Activated T-cell treated with anti-CD3 and anti-CD28 coated beads for 48 hours (primary cell): ENCODE measurements around the gene MOSPD3.

ENCODE experiments used
- DNase-seq: peaks from one replicate; pipeline ENCODE4 v3.0.0-alpha.2; 2020; ENCODE audit warnings: low read depth

The MOSPD3 gene

DNA sequence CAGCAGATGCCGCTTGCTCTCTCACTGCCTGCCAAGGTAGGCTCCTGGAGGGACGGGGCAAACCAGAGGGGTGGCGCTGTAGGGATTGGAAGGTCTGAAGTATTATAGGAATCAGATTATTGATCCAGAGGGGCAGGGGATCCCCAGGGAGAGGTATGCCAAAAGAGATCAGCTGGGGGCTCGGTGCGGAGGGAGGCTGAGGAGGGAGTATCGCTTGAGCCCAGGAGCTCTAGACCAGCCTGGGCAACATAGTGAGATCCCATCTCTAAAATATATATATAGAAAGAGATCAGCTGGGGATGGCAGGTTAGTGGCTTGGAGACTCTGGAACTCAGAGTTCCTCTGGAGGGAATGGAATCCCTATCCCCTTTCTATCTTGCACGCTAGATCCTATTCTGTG, 17.2 kb upstream of the MOSPD3 start:
- DNase-seq, result no peak

DNA sequence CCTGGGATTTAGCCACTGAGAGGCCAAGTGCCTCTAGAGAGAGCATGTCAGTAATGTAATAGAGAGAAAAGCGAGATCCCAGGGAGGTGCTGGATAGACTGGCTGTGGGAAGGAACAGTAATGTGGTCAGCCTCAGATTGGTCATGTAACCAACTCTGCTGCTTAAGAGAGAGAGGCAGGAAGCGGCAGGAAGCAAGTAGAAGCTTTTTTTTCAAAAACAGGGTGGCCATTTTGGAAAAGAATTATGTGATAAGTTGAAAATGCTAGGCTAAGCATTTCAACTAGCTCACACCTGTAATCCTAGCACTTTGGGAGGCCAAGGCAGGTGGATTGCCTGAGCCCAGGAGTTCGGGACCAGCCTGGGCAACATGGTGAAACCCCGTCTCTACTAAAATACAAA, 13.9 kb upstream of the MOSPD3 start:
- DNase-seq, result no peak

DNA sequence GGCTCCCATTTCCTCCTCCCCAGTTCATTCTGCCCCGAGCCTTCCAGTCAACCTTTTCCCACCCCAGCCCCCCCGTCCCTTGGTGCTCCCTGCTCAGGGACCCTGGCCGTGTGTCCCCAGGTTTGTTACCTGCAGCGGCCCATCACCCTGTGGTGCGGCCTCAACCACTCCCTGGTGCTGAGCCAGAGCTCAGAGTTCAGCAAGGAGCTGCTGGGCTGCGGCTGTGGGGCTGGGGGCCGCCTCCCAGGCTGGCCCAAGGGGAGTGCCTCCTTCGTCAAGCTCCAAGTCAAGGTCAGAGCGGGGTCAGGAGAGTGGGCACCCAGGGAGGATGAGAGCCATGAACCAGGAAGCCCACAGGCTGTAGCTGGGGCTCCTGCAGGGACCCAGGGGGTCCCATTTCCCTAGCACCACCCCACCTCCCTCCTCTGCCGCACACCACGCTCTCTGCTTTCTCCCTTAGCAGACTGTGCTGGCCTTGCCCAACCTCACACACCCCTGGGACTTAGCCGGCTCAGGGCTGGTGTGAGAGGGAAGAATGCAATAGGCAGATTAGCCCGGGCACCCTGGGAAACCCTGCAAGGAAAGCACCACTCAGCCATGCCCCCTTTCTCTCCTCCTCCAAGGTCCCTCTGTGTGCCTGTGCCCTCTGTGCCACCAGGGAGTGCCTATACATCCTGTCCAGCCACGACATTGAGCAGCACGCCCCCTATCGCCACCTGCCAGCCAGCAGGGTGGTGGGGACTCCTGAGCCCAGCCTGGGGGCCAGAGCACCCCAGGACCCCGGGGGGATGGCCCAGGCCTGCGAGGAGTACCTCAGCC, 12.2 kb upstream of the MOSPD3 start:
- DNase-seq, result no peak

DNA sequence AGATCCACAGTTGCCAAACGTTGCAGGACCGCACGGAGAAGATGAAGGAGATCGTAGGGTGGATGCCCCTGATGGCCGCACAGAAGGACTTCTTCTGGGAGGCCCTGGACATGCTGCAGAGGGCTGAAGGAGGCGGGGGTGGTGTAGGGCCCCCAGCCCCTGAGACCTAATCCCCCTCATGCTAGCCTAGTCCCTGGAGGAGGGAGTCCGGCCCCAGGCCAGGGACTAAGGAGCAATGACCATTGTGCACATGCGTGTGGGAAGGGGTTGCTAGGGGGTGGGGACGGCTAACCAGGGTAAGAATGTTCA, 11.7 kb upstream of the MOSPD3 start:
- no peak for DNase-seq

DNA sequence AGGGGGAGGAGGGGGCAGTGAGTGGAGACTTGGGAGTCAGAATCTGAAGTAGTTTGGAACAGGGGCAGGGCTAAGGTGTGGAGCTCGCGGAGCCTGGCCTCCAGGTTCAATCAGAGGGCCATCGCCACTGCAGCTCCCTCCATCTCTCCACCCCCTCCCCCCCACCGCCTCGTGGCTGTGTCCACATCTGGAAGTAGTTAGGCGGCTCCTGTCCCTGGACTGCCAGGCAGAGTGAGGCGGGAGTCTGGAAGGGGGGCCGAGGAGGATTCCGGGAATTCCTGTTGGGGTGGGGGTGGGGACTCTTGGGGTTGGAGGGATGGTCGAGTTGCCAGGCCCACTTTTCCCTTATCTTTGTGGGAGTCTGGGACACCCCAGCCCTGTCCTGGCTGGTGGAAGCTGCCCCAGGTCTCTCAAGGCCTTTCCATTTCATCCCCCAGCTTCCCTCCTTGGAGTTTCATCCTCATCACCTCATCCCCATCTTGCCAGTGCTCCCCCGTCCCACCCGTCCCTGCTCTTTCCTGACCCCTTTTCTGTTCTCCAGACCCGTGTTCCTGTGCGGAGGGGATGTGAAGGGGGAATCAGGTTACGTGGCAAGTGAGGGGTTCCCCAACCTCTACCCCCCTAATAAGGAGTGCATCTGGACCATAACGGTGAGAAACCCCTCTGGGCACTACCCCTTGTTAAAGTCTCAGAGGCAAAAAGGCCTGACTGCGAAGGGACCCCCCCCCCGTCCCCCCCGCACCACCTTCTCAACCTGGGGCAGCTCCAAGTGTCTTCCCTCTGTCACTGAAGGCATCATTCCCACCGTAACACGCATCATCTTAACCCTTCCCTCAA, 9.2 kb upstream of the MOSPD3 start:
- no peak for DNase-seq

DNA sequence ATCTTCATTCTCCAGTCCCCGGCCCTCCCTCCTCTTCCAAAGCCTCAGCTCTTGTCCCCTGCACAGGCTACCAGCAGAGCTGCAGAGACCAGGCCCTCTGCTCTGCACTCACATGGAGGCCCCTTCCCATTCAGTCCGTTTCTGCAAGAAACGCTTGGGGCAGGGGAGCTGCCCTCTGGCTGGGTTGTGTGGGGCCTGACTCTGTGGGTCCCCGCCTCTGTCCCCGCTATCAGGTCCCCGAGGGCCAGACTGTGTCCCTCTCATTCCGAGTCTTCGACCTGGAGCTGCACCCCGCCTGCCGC, 8.7 kb upstream of the MOSPD3 start:
- DNase-seq, result no peak

DNA sequence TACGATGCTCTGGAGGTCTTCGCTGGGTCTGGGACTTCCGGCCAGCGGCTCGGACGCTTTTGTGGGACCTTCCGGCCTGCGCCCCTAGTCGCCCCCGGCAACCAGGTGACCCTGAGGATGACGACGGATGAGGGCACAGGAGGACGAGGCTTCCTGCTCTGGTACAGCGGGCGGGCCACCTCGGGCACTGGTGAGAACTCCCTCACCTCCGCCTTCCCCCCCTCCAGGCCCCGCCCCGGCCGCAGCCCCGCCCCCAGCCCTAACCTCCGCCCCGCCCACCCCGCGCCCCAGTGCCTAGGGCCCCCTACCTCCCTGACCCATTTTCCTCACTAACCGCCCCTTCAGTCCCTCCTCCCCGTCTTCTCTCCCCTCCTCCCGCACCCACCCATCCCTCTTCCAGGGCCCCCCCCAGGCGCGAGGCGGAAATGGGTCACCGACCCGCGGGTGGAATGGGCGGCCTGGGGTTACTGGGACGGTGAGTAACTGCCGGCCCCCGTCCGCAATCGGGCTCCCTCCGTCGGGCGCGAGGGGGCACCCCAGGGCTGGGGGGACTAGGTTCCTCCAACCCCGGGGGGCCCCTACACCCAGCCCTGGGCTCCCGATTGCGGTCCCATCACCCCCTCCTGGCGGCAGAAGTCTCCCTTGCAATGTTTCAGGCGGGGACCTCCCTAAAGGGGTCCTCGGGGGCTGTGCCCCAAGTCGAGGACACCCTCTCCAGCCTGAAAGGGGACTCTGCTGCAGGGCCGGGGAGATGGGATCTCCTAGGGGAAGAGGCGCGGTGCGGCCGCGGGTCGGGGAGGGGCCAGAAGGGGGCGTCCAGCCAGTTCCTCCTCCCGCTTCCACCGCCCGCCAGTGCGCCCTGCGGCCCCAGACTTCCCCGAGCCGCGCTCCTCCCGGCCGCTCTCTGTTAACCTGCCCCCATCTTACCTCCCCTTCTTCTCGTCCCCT, 8.0 kb upstream of the MOSPD3 start:
- peak; percentile 77 for DNase-seq

DNA sequence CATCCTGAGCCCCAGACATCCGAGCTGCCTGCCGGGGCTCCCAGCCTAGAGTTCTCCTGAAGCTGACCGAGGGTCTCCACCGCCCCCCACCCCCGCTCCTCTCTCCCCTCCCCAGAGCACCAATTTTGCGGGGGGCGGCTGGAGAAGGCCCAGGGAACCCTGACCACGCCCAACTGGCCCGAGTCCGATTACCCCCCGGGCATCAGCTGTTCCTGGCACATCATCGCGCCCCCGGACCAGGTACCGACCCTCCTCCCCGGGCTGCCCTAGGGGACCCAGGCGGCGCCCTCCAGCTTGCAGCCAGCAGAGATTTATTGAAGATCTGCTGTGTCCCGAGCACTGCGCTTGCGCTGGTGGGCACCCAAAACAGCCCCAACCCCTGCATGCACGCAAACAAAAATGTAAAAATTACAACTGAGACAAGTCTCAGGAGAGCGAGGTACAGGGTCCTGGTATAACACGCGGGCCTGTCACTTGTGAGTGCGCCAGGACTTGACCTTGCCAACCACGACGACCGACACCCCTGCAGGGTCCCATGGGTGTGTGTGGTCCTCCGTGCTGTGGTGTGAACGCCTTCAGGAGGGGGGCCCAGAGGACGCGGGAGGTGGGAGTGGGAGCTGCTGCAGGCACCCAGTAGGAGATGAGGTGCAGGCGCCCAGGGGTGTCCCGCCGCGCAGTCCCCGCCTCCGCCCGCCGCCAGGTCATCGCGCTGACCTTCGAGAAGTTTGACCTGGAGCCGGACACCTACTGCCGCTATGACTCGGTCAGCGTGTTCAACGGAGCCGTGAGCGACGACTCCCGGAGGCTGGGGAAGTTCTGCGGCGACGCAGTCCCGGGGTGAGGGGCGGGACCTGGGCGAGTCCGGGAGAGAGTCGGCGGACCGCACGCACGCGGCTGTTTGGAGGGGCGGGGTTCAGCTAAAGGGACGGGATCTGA, 7.1 kb upstream of the MOSPD3 start:
- DNase-seq, result peak; percentile 40

DNA sequence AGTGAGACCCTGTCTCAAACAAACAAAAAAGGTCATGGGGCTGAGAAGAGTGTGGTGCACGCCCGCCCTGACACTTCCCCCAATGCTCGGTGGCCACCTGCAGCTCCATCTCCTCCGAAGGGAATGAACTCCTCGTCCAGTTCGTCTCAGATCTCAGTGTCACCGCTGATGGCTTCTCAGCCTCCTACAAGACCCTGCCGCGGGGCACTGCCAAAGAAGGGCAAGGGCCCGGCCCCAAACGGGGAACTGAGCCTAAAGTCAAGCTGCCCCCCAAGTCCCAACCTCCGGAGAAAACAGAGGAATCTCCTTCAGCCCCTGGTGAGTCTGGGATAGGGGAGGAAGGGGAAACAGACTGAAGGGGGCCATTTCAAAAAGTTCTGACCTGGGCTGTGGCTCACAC, 6.0 kb upstream of the MOSPD3 start:
- DNase-seq, result no peak

DNA sequence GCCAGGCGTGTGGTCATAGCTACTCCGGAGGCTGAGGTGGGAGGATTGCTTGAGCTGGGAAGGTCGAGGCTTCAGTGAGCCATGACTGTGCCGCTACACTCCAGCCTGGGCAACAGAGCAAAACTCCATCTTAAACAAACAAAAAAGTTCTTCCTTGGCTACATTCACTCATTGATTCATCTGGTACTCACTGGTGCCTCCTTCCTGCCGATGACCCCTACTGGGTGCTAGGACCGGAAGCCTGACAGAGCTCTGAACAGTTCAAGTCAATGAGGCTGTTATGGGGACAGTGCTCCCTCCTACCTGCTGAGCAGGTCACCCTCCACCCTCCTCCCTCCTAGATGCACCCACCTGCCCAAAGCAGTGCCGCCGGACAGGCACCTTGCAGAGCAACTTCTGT, 5.2 kb upstream of the MOSPD3 start:
- no peak for DNase-seq

DNA sequence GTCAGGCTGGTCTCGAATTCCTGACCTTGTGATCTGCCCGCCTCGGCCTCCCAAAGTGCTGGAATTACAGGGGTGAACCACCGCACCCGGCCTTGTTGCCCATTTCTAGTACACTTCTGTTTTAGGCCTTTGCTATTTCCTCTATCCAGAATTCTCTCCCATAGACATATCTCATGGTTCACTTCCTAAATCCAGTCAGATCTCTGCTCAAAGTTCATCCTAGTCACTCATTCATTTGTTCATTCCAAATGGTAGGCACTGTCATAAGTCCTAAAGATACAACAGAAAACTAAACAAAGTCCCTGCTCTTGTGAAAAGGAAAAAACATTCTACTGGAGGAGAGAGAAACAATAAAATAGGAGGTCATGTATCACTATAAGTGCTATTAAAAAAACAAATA, 2.4 kb upstream of the MOSPD3 start:
- no peak for DNase-seq

DNA sequence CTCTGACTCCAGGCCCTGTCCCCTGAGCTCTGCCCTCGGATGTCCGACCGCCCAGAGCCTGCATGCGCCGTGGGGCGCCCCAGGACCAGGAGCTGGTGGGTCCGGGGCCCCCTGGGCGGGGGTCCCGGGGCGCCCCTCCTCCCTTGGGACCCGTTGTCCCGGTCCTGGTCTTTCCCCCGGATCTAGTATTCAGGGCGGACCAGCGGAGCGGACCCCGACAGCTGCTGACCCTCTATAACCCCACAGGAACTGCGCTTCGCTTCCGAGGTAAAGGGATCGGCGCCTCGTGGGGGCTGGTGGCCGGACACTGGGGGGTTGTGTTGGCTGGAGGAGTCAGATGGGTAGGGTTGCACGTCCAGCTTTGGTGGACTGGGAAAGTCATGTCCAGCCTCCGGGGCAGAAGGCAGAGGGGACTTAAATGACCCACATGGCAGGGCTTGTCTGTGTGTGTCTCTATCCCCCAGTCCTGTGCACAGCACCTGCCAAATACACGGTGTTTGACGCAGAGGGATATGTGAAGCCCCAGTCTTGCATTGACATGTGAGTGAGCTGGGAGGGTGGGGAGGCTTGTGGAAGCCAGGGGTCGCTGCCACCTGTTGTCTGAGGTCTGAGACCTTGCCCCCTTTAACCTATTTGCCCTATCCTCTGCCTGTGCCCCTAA, 520 bp downstream of the MOSPD3 start:
- DNase-seq, result peak; percentile 15

DNA sequence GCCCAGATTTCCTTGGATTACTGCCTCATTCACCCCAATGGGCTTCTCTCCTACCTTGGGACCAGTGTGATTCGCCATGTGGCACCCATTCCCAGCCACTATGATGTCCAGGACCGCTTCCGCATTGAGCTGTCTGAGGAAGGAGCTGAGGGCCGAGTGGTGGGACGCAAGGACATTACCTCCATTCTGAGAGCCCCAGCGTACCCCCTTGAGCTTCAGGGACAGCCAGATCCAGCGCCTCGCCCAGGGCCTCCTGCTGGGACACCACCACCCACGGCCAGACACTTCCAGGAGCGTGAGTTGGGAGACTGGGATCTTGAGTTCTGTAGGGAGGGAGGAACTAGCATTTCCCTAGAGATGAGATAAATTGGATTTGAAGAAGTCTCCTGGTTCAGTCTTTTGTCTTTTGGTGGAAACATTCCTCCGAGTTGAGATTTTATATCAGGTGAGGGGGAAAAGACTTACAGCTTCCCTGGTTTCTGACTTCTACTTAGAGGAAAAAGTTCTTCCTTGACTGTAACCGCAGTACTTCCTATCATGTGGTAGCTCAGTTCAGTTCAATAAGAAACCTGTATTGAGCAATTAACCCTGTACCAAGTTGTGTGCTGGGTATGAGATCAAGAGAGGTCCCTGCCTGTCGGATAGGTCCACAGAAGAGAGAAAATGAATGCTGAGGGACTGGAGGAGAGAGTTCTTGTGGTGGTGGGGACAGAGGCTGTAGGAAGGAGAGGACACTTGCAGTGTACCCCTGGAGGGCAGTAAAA, 1.3 kb downstream of the MOSPD3 start:
- no peak for DNase-seq

DNA sequence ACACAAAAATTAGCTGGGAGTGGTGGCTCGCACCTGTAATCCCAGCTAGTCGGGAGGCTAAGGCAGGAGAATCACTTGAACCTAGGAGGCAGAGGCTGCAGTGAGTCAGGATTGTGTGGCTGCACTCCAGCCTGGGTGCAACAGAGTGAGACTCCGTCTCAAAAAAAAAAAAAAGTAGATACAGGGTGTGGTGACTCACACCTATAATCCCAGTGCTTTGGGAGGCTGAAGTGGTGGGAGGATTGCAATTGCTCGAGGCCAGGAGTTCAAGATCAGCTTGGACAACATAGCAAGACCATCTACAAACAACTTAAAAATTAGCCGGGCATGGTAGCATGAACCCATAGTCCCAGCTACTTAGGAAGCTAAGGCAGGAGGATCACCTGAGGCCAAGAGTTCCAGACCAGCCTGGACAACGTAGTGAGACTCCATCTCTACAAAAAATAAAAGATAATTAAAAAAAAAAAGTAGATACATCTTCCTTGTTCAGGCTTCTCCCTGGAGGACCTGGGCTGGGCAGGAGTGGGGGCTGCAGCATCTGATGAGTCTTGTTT, 2.0 kb downstream of the MOSPD3 start:
- no peak for DNase-seq

DNA sequence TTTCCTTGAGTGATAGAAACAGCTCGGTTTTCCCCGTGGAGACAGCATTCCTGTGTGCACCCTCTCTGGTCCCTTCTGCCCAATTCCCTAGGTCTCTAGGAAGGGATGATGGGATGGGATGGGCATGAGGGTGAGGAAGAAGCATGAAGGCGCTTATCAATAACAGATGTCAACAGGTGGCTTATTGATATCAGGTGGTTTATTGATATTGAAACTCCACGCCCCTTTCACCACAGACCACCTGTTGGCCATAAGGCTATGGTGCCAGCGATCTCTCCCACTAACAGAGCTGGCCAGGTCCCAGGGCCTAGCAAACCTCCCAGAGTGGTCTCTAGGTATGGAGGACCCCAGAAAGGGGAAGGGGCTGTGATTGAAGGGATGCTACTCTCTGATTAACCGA, 7.9 kb downstream of the MOSPD3 start:
- no peak for DNase-seq

DNA sequence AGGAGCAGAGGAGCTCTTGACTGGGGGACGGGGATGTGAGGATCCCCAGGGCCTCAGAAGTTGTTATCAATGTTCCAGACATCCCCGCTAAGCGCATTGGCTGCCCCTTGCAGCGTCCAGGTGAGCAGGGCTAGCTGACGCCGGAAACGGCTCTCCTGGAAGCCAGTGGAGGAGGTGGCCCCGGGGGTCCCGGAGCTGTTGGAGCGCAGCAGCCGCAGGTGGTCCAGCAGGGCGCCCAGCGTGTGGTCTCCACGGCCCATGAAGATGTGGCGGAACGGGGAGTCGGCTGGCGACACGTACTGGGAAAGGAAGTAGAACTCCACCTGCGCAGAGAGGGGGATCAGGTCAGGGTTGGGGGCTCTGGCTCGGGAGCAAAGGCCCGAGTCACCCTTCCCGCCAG, 8.5 kb downstream of the MOSPD3 start:
- no peak for DNase-seq

DNA sequence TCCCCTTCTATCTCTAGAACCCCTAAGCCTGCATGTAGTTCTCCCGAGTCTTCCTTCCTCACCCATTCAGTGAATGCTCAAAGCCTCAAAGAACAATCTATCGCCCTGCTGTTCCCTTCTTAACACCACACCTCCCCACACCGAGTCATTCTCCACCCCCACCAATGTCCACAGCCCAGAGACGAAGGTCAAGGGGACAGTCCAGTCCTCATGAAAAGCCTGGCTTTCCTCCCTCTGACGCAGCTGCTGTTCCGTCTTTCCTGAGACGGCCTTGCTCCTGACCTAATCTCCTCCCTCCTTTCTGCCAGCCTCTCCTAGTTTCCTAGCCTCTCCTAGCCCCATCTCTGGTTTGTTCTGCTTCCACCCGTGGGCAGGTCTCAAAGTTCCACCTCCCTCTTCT, 9.2 kb downstream of the MOSPD3 start:
- DNase-seq, result no peak

DNA sequence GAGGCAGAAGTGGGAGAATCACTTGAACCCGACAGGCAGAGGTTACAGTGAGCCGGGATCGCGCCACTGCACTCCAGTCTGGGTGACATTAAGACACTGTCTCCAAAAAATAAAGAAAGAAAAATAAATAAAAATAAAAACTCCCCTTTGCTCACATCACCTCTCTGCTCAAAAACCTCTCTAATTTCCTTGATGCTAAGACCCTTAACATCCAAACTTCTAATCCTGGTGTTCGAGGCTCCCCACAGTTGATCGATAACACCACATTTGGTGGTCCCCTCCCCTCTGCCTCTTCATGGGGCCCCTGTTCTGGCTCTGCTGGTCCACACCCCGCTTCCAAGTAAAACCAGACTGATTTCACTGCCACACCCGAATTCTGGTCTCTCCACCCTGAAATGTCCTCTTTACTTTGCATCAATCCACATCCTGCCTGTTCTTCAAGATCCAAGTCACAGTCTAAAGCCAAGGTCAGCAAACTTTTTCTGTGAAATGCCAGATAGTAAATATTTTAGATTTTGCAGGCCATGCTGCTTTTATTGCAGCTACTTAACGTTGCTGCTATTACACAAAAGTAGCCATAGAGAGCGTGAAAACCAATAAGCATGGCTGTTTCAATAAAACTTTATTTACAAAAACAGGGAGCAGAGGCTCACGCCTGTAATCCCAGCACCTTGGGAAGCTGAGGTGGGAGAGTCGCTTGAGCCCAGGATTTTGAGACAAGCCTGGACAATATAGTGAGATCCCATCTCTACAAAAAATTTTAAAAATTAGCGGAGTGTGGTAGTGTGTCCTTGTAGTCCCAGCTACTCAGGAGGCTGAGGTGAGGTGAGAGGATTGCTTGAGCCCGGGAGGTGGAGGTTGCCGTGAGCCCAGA, 11.8 kb downstream of the MOSPD3 start:
- DNase-seq, result no peak

DNA sequence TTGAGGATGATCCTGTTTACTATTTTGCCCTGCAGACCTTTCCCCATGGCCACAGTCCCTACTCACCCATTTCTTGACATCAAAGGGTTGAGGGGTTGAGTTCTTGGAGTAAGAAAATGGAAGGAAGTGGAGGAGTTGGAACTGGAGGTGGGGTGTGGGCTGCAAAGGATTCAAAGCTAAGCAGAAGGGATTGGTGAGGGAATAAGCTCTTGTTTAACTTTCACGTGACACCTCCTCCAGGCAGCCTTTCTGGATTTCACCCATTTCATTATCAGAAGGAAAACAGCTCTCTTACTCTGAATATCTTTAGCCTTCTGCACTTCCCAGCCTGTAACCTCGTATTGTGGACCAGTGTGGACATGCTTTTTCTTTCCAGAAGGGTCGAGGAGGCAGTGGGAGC, 13.7 kb downstream of the MOSPD3 start:
- no peak for DNase-seq
